ENCODE results near the gene DNMBP. TPM values are rescaled to one million over a fixed set of nuclear protein-coding genes. Genes with fewer than 3 reads are reported as not detected.
"Not testable (repeated sequence)": the region's sequence is repeated elsewhere in the genome, so short reads cannot be mapped to it uniquely, and the experiment has no call there.

Gene DNMBP
- total RNA-seq, 1 donor, result 14.1 TPM

- H3K4me3 ChIP-seq (ENCODE audit: low read length), result no peak overlapping the region
- peaks cover 42% of the 10 kb centered on the region for H3K4me1 ChIP-seq (ENCODE audit: insufficient read depth, low read length)
- no peaks in the 10 kb centered on the region for H3K9me3 ChIP-seq (ENCODE audit: low read depth, low read length)
- no peaks in the 10 kb centered on the region for H3K27me3 ChIP-seq (ENCODE audit: insufficient read depth, low read length)
Observed at GRCh38 chr10:99981581-99982199, 28.1 kb downstream of the DNMBP start.

DNA sequence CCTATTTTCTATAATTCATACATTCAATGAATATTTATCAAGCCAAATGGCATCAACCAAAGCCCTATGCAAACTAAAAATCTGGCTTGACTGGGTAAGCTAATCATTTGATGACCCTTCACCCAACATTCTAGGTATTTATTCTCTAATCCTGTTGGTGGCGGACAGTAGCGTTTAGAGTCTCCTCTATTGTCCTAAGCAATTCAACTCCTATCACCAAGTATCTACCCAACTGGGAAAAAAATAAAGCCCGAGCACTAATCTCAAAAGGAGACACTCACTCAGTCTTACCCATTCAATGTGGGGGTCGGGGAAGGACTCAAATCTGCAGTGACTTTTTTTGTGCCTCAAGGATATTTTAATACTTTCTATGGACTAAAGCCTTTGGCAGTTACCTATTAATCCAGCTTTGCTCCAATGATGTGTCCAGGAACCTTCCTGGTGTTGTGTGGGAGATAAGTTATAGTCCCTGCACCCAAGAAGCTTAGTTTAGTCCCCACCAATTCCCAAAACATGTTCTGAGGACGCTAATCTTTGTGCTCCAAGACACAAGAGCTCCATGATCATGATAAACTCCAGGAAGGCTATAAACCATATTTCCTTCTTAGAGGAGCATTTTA lies 30.6 kb downstream of the DNMBP start:
- H3K9me3 ChIP-seq (ENCODE audit: low read depth, low read length), result no peaks in the 10 kb centered on the region
- H3K27me3 ChIP-seq (ENCODE audit: insufficient read depth, low read length), result no peaks in the 10 kb centered on the region
- no peak overlapping the region for H3K4me3 ChIP-seq (ENCODE audit: low read length)
- H3K4me1 ChIP-seq (ENCODE audit: insufficient read depth, low read length), result peaks cover 63% of the 10 kb centered on the region

DNA sequence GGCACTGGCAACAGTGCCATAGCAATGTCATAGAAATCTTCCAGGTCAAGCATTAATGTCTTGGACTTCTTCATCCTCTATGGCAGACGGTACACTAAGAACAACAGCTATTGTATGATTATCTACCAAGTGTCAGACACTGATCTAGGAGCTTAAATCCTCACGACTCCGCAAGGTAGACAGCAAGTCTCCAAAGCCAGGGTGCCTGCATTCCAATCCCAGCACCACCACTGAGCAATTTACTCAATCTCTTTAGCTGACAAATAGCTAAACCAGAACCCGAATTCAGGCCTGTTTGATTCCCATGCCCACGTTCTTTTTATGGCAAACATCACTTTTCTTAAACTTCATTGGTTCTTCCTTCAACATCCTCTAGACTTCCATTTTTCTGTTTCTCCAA lies 31.8 kb downstream of the DNMBP start:
- Histone ChIP-seq H3K4me1 (ENCODE audit: insufficient read depth, low read length) (peaks cover 54% of the 10 kb centered on the region), H3K9me3 (ENCODE audit: low read depth, low read length) (no peaks in the 10 kb centered on the region), H3K27me3 (ENCODE audit: insufficient read depth, low read length) (no peaks in the 10 kb centered on the region), H3K4me3 (ENCODE audit: low read length) (no peak overlapping the region)

DNA sequence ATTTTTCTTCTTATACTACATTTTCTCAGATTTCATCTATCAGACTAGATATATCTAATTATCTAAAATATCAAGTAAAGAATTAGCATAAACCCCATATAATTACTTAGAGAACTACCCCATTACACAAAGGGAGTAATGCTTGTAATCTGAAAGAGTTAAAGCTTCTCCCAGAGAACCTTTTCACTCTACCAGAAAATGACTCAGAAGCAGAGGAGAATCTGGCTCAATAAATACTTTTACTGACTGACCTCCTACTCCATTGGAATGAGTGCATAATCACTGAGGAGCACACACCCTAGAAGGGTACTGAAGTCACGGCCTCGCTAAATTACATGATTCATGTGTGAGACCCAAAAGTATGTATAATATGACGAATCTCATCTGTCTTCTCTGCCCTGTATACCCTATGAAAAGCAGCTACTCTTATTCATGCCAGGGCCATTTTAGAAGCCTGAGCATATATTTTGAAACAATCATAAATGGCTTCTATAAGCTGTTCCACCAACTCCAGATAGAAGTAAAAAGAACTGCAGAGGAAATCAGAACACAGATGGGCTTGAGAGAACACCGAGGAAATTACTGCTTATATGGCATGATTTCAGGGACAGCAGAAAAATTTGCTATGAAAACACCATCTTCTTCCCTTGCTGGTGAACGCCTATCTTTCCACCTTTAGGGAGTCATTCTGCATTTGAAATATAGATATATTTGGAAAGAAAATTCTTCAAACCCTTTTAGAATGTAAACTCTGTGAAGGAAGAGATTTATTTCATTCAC lies 32.7 kb downstream of the DNMBP start:
- Histone ChIP-seq H3K4me1 (ENCODE audit: insufficient read depth, low read length) (peaks cover 46% of the 10 kb centered on the region), H3K4me3 (ENCODE audit: low read length) (no peak overlapping the region), H3K27me3 (ENCODE audit: insufficient read depth, low read length) (no peaks in the 10 kb centered on the region), H3K9me3 (ENCODE audit: low read depth, low read length) (no peaks in the 10 kb centered on the region)

DNA sequence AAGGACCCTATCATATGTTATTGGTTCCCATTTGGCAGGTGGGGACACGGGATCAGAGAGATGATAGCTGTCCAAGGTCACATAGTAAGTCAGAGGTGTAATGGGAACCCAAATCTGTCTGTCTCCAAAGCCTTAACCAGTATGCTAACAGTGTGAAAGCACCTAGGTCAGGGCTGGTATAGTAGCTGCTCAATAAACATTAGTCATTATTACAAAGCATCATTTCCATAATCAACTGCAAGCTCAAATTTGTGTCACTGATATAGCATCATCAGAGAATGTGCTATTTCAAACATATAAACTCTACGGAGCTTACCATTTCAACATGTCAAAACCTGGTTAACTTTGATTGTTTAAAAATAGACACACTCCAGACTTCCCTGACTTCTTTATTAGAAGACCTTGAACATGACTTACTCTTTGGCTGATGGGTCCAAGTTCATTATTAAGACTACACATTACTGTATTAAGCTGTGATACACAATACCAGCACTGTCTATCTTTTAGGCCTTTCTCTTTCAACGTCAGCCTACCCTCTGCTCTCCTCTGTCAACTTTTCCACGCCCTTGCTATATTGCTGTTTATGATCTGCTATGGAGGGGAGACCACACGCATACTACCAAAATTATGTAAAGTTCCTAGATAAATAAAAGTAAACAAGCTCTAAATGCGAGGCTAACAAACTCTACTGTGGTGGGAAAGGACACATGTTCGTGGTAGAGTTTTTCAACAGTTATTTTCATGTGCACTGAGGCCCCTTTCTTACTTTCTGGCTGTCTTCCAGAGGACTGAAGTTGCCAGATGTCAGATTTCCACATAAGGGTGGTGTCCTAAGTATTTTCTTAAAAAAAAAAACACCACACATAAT lies 33.6 kb downstream of the DNMBP start:
- peaks cover 37% of the 10 kb centered on the region for H3K4me1 ChIP-seq (ENCODE audit: insufficient read depth, low read length)
- no peak overlapping the region for H3K4me3 ChIP-seq (ENCODE audit: low read length)
- H3K27me3 ChIP-seq (ENCODE audit: insufficient read depth, low read length), result no peaks in the 10 kb centered on the region
- H3K9me3 ChIP-seq (ENCODE audit: low read depth, low read length), result no peaks in the 10 kb centered on the region

DNA sequence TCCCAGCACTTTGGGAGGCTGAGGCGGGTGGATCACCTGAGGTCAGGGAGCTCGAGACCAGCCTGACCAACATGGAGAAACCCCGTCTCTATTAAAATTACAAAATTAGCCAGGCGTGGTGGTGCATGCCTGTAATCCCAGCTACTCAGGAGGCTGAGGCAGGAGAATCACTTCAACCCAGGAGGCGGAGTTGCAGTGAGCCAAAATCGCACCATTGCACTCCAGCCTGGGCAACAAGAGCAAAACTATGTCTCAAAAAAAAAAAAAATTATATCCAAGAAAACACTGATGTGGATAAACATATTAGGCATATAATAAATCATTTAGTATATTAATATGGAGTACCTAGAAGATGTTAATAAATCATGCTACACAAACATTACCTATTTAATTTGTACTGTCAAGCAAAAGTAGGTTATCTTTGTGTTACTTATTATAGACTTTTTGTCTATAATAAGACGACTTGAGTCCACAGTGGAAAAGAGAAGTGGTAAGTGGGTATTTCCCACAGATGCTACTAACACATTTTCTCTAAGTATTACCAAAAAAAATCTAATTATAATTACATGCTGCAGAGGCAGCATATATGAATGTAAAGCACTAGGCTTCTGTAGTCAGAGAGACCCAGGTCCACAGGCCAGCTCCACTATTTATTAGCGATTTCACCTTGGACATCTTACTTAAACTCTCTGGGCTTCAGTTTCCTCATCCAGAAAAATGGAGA lies 34.5 kb downstream of the DNMBP start:
- H3K4me1 ChIP-seq (ENCODE audit: insufficient read depth, low read length), result peaks cover 31% of the 10 kb centered on the region
- no peaks in the 10 kb centered on the region for H3K27me3 ChIP-seq (ENCODE audit: insufficient read depth, low read length)
- H3K4me3 ChIP-seq (ENCODE audit: low read length), result no peak overlapping the region
- H3K9me3 ChIP-seq (ENCODE audit: low read depth, low read length), result no peaks in the 10 kb centered on the region

DNA sequence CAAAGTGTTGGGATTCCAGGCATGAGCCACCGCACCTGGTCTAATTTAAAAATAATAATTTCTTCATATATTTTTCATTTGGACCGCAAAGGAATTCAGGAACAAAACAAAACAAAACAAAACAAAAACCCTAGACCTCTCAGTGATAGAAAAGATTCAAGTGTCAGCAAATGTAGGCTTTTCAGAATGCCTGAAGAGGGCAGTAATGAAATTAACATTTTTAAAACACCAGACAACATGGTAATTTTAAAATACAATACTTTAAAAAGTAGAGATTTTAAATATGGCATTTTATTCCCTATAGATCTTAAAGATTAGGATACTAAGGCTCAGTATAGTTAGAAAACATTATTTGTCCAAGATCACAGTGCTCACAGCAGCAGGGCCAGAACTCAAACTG lies 36.6 kb downstream of the DNMBP start:
- peaks cover 29% of the 10 kb centered on the region for H3K4me1 ChIP-seq (ENCODE audit: insufficient read depth, low read length)
- H3K4me3 ChIP-seq (ENCODE audit: low read length), result no peak overlapping the region
- H3K9me3 ChIP-seq (ENCODE audit: low read depth, low read length), result no peaks in the 10 kb centered on the region
- no peaks in the 10 kb centered on the region for H3K27me3 ChIP-seq (ENCODE audit: insufficient read depth, low read length)

GRCh38 chr10:99967961-99968360 lies 41.8 kb downstream of the DNMBP start:
- H3K4me1 ChIP-seq (ENCODE audit: insufficient read depth, low read length), result peaks cover 4% of the 10 kb centered on the region
- no peaks in the 10 kb centered on the region for H3K9me3 ChIP-seq (ENCODE audit: low read depth, low read length)
- no peaks in the 10 kb centered on the region for H3K27me3 ChIP-seq (ENCODE audit: insufficient read depth, low read length)
- no peak overlapping the region for H3K4me3 ChIP-seq (ENCODE audit: low read length)

GRCh38 chr10:99966306-99966705 lies 43.4 kb downstream of the DNMBP start:
- Histone ChIP-seq H3K9me3 (ENCODE audit: low read depth, low read length) (no peaks in the 10 kb centered on the region), H3K27me3 (ENCODE audit: insufficient read depth, low read length) (no peaks in the 10 kb centered on the region), H3K4me3 (ENCODE audit: low read length) (no peak overlapping the region), H3K4me1 (ENCODE audit: insufficient read depth, low read length) (peaks cover 4% of the 10 kb centered on the region)

DNA sequence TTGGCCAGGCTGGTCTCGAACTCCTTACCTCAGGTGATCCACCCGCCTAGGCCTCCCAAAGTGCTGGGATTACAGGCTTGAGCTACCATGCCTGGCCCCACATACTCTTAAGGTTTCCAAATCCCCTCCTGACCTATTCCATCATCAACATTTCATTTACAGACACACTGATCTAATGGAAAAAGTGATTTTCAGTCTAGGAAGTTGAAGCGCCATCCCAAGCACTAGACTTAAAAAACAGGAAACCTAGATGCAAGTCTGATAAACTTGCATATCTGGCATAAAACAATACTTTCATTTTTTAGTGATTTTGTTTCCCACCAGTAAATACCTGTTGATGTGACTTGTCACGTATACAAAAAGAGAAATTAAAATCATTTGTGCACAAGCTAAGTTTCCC lies 44.0 kb downstream of the DNMBP start:
- no peak overlapping the region for H3K4me3 ChIP-seq (ENCODE audit: low read length)
- H3K4me1 ChIP-seq (ENCODE audit: insufficient read depth, low read length), result peaks cover 4% of the 10 kb centered on the region
- H3K9me3 ChIP-seq (ENCODE audit: low read depth, low read length), result no peaks in the 10 kb centered on the region
- H3K27me3 ChIP-seq (ENCODE audit: insufficient read depth, low read length), result no peaks in the 10 kb centered on the region

- H3K4me1 ChIP-seq (ENCODE audit: insufficient read depth, low read length), result peaks cover 4% of the 10 kb centered on the region
- H3K9me3 ChIP-seq (ENCODE audit: low read depth, low read length), result no peaks in the 10 kb centered on the region
- no peak overlapping the region for H3K4me3 ChIP-seq (ENCODE audit: low read length)
- H3K27me3 ChIP-seq (ENCODE audit: insufficient read depth, low read length), result no peaks in the 10 kb centered on the region
Observed at GRCh38 chr10:99964791-99965190, 45.0 kb downstream of the DNMBP start.

GRCh38 chr10:99963467-99964165 lies 46.1 kb downstream of the DNMBP start:
- not testable (repeated sequence) for H3K9me3 ChIP-seq (ENCODE audit: low read depth, low read length); H3K27me3 ChIP-seq (ENCODE audit: insufficient read depth, low read length); H3K4me3 ChIP-seq (ENCODE audit: low read length); H3K4me1 ChIP-seq (ENCODE audit: insufficient read depth, low read length)

DNA sequence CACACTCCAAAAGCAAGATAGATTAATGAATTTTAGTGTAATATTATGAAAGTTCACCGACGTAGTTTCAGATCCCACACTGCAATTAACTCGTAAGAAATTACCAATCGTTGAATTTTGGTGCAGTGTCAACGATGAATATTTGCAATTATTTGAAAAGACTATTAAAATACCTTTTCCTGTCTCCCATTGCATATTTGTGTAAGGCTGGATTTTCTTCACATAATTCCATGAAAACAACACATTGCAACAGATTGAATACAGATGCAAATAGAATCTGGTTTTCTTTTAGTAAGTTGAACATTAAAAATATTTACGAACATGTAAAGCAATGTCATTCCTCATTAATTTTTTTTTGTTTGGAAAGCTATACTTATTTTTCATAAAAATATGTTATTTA lies 50.9 kb downstream of the DNMBP start:
- no peaks in the 10 kb centered on the region for H3K27me3 ChIP-seq (ENCODE audit: insufficient read depth, low read length)
- peaks cover 2% of the 10 kb centered on the region for H3K4me1 ChIP-seq (ENCODE audit: insufficient read depth, low read length)
- H3K9me3 ChIP-seq (ENCODE audit: low read depth, low read length), result no peaks in the 10 kb centered on the region
- H3K4me3 ChIP-seq (ENCODE audit: low read length), result no peak overlapping the region

DNA sequence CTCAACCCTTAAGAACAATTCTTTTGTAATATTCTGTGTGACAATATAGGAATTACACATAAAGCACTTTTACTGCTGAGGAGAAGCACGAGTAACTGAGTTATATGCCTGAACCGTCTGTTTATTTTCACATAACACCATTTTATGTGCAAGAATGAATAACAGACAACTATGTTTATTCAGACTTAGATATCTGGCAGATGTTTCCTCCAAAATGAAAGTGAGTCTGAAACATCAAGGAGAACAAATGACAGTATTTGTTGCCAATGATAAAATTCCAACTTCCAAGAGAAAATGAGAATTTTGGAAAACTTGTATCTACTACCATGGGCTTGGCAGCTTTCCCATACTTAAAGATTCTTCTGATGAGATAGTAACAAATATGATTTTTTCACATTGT lies 51.4 kb downstream of the DNMBP start:
- no peak overlapping the region for H3K4me3 ChIP-seq (ENCODE audit: low read length)
- H3K27me3 ChIP-seq (ENCODE audit: insufficient read depth, low read length), result no peaks in the 10 kb centered on the region
- H3K9me3 ChIP-seq (ENCODE audit: low read depth, low read length), result no peaks in the 10 kb centered on the region
- H3K4me1 ChIP-seq (ENCODE audit: insufficient read depth, low read length), result no peaks in the 10 kb centered on the region

All from mononuclear cell (primary cell).